Natural killer cell treated with Interleukin-12 subunit alpha and Interleukin-12 subunit beta and Interleukin-15 and Interleukin-18, amount 100 ng/mL, for 72 hours (primary cell): ENCODE results near the gene HTR3C. TPM values are rescaled to one million over a fixed set of nuclear protein-coding genes. Genes with fewer than 3 reads are reported as not detected.
A peak's percentile ranks its signal among the peaks of the same experiment; 100 is the strongest.
"Not testable (repeated sequence)": the region's sequence is repeated elsewhere in the genome, so short reads cannot be mapped to it uniquely, and the experiment has no call there.

Experiments
- ATAC-seq, 2 donors: fragments of 150-1000 bp; cut with Tn5 transposase in 1 of 2; sonication (Bioruptor Pico), chemical (Tn5 transposase) in 1 of 2; 2 replicates each; pipeline ENCODE4 v1.10.0; 2021
- DNase-seq: peaks from one replicate; pipeline ENCODE4 v3.0.0; 2022; ENCODE audit warnings: low spot score
- H3K27ac Mint-ChIP-seq, 2 donors: 1 replicate in 1 of 2; 2 replicates in 1 of 2; pipeline ENCODE4 v1.8.0; 2022; ENCODE audit warnings: mixed read lengths in 2 of 2, mild to moderate bottlenecking in 1 of 2, moderate library complexity in 1 of 2
- H3K27me3 Mint-ChIP-seq, 2 donors: 1 replicate in 1 of 2; 2 replicates in 1 of 2; pipeline ENCODE4 v1.8.0; 2022; ENCODE audit warnings: mixed read lengths in 2 of 2
- H3K36me3 Mint-ChIP-seq: one replicate; pipeline ENCODE4 v1.8.0; 2022; ENCODE audit warnings: mixed read lengths
- H3K4me1 Mint-ChIP-seq, 2 donors: 1 replicate in 1 of 2; 2 replicates in 1 of 2; pipeline ENCODE4 v1.8.0; 2022; ENCODE audit warnings: low read depth in 2 of 2, mixed read lengths in 2 of 2, mild to moderate bottlenecking in 1 of 2
- H3K4me3 Mint-ChIP-seq: one replicate; pipeline ENCODE4 v1.8.0; 2022; ENCODE audit warnings: mixed read lengths
- H3K9me3 Mint-ChIP-seq: 2 replicates; pipeline ENCODE4 v1.8.0; 2022; ENCODE audit warnings: mixed read lengths
- total RNA-seq, 2 donors: library from RNA; stranded (reverse); gene quantifications; one replicate each; pipeline ENCODE4 v1.2.3, GENCODE V29; 2022

Gene HTR3C
- not detected for total RNA-seq

GRCh38 chr3:184052767-184053166 lies at the start of gene HTR3C:
Gene HTR3C (plus strand): TSS chr3:184053047. CDS start chr3:184053081, 34 bp downstream.
- ATAC-seq = no peak
- no peak within 1 kb of the TSS for H3K4me3 Mint-ChIP-seq
- no peak within 1 kb of the TSS for H3K27ac Mint-ChIP-seq
- no peaks in the 10 kb centered on the region for H3K36me3 Mint-ChIP-seq
- H3K9me3 Mint-ChIP-seq = no peaks in the 10 kb centered on the region
- H3K27me3 Mint-ChIP-seq = peaks cover 14 to 18% of the 10 kb centered on the region in 2 donors
- H3K4me1 Mint-ChIP-seq = no peaks in the 10 kb centered on the region
- no peak for DNase-seq

- Mint-ChIP-seq H3K36me3 (no peaks in the 10 kb centered on the region), H3K27ac (no peak overlapping the region), H3K4me3 (no peak overlapping the region), H3K9me3 (no peaks in the 10 kb centered on the region), H3K4me1 (peaks cover 8 to 9% of the 10 kb centered on the region in 2 donors), H3K27me3 (no peaks in the 10 kb centered on the region)
- ATAC-seq (no peak), DNase-seq (no peak)
Measured at GRCh38 chr3:184003187-184003967, 49.5 kb upstream of the HTR3C start.

- ATAC-seq = no peak
- peaks cover 8 to 9% of the 10 kb centered on the region in 2 donors for H3K4me1 Mint-ChIP-seq
- H3K9me3 Mint-ChIP-seq = no peaks in the 10 kb centered on the region
- H3K27me3 Mint-ChIP-seq = no peaks in the 10 kb centered on the region
- DNase-seq = no peak
- H3K4me3 Mint-ChIP-seq = no peak overlapping the region
- H3K27ac Mint-ChIP-seq = no peak overlapping the region
- no peaks in the 10 kb centered on the region for H3K36me3 Mint-ChIP-seq
Measured at GRCh38 chr3:184004476-184004875, 48.4 kb upstream of the HTR3C start.

- H3K9me3 Mint-ChIP-seq = no peaks in the 10 kb centered on the region
- DNase-seq (no peak), ATAC-seq (no peak)
- H3K36me3 Mint-ChIP-seq = peaks cover 3% of the 10 kb centered on the region
- H3K27me3 Mint-ChIP-seq = no peaks in the 10 kb centered on the region
- peaks cover 8 to 9% of the 10 kb centered on the region in 2 donors for H3K4me1 Mint-ChIP-seq
- no peak overlapping the region for H3K4me3 Mint-ChIP-seq
- peak overlapping the region in 1 of 2 donors; percentile 27 for H3K27ac Mint-ChIP-seq
Measured at GRCh38 chr3:184005941-184006507, 46.8 kb upstream of the HTR3C start.

GRCh38 chr3:184007143-184007813 lies 45.6 kb upstream of the HTR3C start:
- not testable (repeated sequence) for H3K4me3 Mint-ChIP-seq, H3K9me3 Mint-ChIP-seq, H3K27me3 Mint-ChIP-seq, H3K4me1 Mint-ChIP-seq, H3K36me3 Mint-ChIP-seq, ATAC-seq, H3K27ac Mint-ChIP-seq, DNase-seq

- no peak overlapping the region for H3K27ac Mint-ChIP-seq
- DNase-seq (no peak), ATAC-seq (no peak)
- no peak overlapping the region for H3K4me3 Mint-ChIP-seq
- no peaks in the 10 kb centered on the region for H3K9me3 Mint-ChIP-seq
- no peaks in the 10 kb centered on the region for H3K27me3 Mint-ChIP-seq
- peaks cover 8 to 9% of the 10 kb centered on the region in 2 donors for H3K4me1 Mint-ChIP-seq
- peaks cover 6% of the 10 kb centered on the region for H3K36me3 Mint-ChIP-seq
Measured at GRCh38 chr3:184008161-184008560, 44.7 kb upstream of the HTR3C start.

- DNase-seq (no peak), ATAC-seq (no peak)
- peaks cover 5 to 10% of the 10 kb centered on the region in 2 donors for H3K4me1 Mint-ChIP-seq
- H3K4me3 Mint-ChIP-seq = no peak overlapping the region
- H3K36me3 Mint-ChIP-seq = peaks cover 6% of the 10 kb centered on the region
- H3K27ac Mint-ChIP-seq = no peak overlapping the region
- H3K9me3 Mint-ChIP-seq = no peaks in the 10 kb centered on the region
- H3K27me3 Mint-ChIP-seq = no peaks in the 10 kb centered on the region
Measured at GRCh38 chr3:184011230-184011876, 41.5 kb upstream of the HTR3C start.

GRCh38 chr3:184011937-184012889 lies 40.6 kb upstream of the HTR3C start:
- H3K27me3 Mint-ChIP-seq = no peaks in the 10 kb centered on the region

GRCh38 chr3:184015381-184016019 lies 37.3 kb upstream of the HTR3C start:
- DNase-seq (no peak), ATAC-seq (no peak)
- Mint-ChIP-seq H3K27ac (no peak overlapping the region), H3K4me1 (peaks cover 22 to 28% of the 10 kb centered on the region in 2 donors), H3K4me3 (peak overlapping the region; percentile 100), H3K9me3 (no peaks in the 10 kb centered on the region), H3K27me3 (peaks cover 2 to 4% of the 10 kb centered on the region in 2 donors), H3K36me3 (peaks cover 6% of the 10 kb centered on the region)

More at GRCh38 chr3:184011937-184012889, 40.6 kb upstream of the HTR3C start:
- ATAC-seq (no peak), DNase-seq (no peak)
- no peaks in the 10 kb centered on the region for H3K9me3 Mint-ChIP-seq
- H3K36me3 Mint-ChIP-seq = peaks cover 6% of the 10 kb centered on the region
- H3K4me1 Mint-ChIP-seq = peaks cover 11 to 16% of the 10 kb centered on the region in 2 donors
- H3K27ac Mint-ChIP-seq = no peak overlapping the region
- no peak overlapping the region for H3K4me3 Mint-ChIP-seq

- H3K36me3 Mint-ChIP-seq = peaks cover 2% of the 10 kb centered on the region
- no peak overlapping the region for H3K27ac Mint-ChIP-seq
- H3K4me3 Mint-ChIP-seq = peak overlapping the region; percentile 100
- no peak for ATAC-seq
- H3K27me3 Mint-ChIP-seq = peaks cover 7 to 9% of the 10 kb centered on the region in 2 donors
- no peak for DNase-seq
- H3K4me1 Mint-ChIP-seq = peaks cover 22 to 28% of the 10 kb centered on the region in 2 donors
- H3K9me3 Mint-ChIP-seq = no peaks in the 10 kb centered on the region
Measured at GRCh38 chr3:184016169-184016570, 36.7 kb upstream of the HTR3C start.

GRCh38 chr3:184016811-184017671 lies 35.8 kb upstream of the HTR3C start:
- H3K27ac Mint-ChIP-seq = peak overlapping the region; percentile 86 to 97
- ATAC-seq = peak; percentile 86 to 91
- H3K9me3 Mint-ChIP-seq = no peaks in the 10 kb centered on the region
- H3K36me3 Mint-ChIP-seq = no peaks in the 10 kb centered on the region
- H3K4me1 Mint-ChIP-seq = peaks cover 22 to 28% of the 10 kb centered on the region in 2 donors
- H3K27me3 Mint-ChIP-seq = peaks cover 7 to 15% of the 10 kb centered on the region in 2 donors
- peak; percentile 69 for DNase-seq
- peak overlapping the region; percentile 100 for H3K4me3 Mint-ChIP-seq
